ENCODE results near the gene MBTD1. TPM values are rescaled to one million over a fixed set of nuclear protein-coding genes. Genes with fewer than 3 reads are reported as not detected.

MBTD1 gene
- total RNA-seq, 1 donor from 2014 or later, result 20.1 TPM

DNA sequence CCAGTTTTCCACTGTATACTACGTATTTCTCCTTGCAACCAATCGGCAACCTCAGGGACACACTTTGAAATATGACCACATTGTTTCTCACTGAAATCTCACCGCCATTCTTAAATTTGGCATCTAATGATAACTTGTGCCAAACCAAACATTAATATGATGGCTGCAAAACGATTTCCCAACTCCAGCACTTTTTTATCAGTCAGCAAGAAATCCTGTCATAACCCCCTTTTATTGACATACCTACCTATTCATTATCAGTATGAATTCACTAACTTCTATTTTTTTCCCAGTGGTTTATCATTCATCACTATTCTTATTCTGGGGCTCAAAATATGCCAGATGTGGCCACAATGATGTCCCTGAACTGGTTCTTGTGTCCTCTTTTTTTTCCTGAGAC is 15.8 kb downstream of the MBTD1 start:
- intact Hi-C loops (cut with DNase I), result no loop called here

DNA sequence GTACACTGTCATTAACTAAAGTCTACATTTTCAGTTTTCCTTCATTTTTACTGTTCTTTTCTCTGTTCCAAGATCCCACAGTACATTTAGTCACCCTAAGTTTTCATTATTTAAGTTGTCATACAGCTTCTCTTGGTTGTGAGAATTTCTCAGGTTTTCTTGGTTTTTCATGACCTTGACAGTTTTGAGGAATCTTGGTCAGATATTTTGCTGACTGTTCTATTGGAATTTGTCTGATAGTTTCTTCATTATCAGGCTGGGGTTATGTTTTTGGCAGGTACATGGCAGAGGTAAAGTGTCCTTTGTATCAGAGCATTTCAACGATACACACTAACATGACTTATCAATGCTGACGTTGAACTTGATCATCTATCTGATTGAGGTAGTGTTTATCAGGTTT is 19.6 kb downstream of the MBTD1 start:
- no peak for DNase-seq (ENCODE audit: extremely low spot score in 2 of 2)
- intact Hi-C loops (cut with DNase I), result no loop called here
- no peaks in the 10 kb centered on the region for H3K4me1 ChIP-seq
- TF ChIP-seq, protein P1, sequence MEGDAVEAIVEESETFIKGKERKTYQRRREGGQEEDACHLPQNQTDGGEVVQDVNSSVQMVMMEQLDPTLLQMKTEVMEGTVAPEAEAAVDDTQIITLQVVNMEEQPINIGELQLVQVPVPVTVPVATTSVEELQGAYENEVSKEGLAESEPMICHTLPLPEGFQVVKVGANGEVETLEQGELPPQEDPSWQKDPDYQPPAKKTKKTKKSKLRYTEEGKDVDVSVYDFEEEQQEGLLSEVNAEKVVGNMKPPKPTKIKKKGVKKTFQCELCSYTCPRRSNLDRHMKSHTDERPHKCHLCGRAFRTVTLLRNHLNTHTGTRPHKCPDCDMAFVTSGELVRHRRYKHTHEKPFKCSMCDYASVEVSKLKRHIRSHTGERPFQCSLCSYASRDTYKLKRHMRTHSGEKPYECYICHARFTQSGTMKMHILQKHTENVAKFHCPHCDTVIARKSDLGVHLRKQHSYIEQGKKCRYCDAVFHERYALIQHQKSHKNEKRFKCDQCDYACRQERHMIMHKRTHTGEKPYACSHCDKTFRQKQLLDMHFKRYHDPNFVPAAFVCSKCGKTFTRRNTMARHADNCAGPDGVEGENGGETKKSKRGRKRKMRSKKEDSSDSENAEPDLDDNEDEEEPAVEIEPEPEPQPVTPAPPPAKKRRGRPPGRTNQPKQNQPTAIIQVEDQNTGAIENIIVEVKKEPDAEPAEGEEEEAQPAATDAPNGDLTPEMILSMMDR (IDR thresholded peaks at IDR 0.05), result no peak
- TF ChIP-seq POLR2AphosphoS5 (IDR thresholded peaks at IDR 0.05; ENCODE audit: insufficient read depth in 1 of 2, low read depth in 1 of 2) (no peak), POLR2A (IDR thresholded peaks at IDR 0.05) (no peak)
- H3K27me3 ChIP-seq, result no peaks in the 10 kb centered on the region
- H3K4me3 ChIP-seq, result no peak overlapping the region
- no peaks in the 10 kb centered on the region for H3K36me3 ChIP-seq
- H3K9me3 ChIP-seq, result no peaks in the 10 kb centered on the region
- no peak overlapping the region for H3K27ac ChIP-seq

More for the DNA sequence above, 15.8 kb downstream of the MBTD1 start:
- Histone ChIP-seq H3K27me3 (no peaks in the 10 kb centered on the region), H3K36me3 (no peaks in the 10 kb centered on the region), H3K27ac (no peak overlapping the region), H3K9me3 (no peaks in the 10 kb centered on the region), H3K4me3 (no peak overlapping the region), H3K4me1 (no peaks in the 10 kb centered on the region)
- no peak for TF ChIP-seq POLR2A (IDR thresholded peaks at IDR 0.05)
- TF ChIP-seq POLR2AphosphoS5 (IDR thresholded peaks at IDR 0.05; ENCODE audit: insufficient read depth in 1 of 2, low read depth in 1 of 2), result no peak
- DNase-seq (ENCODE audit: extremely low spot score in 2 of 2), result no peak

DNA sequence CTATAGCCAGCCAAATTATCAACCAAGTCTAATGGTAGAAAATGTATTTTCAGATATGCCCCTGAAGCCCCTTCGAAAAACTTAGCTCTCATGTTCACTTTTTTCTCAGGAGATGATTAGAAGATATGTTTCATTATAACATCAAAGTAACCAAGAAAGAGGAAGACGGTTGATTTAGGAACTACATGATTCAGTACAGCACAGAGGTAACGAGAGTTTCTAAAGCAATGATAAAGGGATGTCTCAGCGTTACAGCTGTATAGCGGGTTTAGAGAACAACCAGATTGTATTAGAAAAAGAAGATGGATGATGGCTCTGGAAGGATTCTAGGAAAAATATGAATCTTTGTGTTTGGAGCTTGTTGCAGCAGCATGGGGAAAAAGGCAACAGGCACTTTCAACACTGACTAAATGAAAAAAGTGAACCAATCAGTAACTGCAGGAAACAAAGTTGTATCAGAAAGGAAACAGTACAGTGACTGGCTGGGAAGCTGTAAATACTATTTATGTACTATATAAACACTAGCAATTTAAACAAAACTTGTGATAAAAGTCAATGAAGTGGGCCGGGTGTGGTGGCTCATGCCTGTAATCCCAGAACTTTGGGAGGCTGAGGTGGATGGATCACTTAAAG is 21.5 kb downstream of the MBTD1 start:
- TF ChIP-seq, protein P1 (IDR thresholded peaks at IDR 0.05), result no peak
- Histone ChIP-seq H3K4me3 (no peak overlapping the region), H3K27me3 (no peaks in the 10 kb centered on the region), H3K4me1 (no peaks in the 10 kb centered on the region), H3K9me3 (no peaks in the 10 kb centered on the region), H3K36me3 (no peaks in the 10 kb centered on the region), H3K27ac (no peak overlapping the region)
- intact Hi-C loops (cut with DNase I), result no loop called here
- DNase-seq (ENCODE audit: extremely low spot score in 2 of 2), result no peak

DNA sequence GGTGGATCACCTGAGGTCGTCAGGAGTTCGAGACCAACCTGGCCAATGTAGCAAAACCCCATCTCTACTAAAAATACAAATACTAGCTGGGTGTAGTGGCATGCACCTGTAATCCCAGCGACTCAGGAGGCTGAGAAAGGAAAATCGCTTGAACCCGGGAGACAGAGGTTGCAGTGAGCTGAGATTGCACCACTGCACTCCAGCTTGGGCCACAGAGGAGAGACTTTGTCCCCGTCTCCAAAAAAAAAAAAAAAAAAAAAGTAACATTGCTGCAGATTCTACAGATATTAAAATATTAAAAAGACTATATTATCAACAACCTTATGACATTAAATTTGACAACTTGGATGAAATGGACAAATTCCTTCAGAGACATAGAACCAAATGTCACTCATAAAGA is 25.7 kb downstream of the MBTD1 start:
- Histone ChIP-seq H3K27ac (no peak overlapping the region), H3K9me3 (no peaks in the 10 kb centered on the region), H3K4me3 (no peak overlapping the region), H3K4me1 (no peaks in the 10 kb centered on the region), H3K36me3 (no peaks in the 10 kb centered on the region), H3K27me3 (no peaks in the 10 kb centered on the region)
- TF ChIP-seq, protein P1 (IDR thresholded peaks at IDR 0.05), result no peak
- no peak for TF ChIP-seq POLR2A (IDR thresholded peaks at IDR 0.05)
- TF ChIP-seq POLR2AphosphoS5 (IDR thresholded peaks at IDR 0.05; ENCODE audit: insufficient read depth in 1 of 2, low read depth in 1 of 2), result no peak
- no peak for DNase-seq (ENCODE audit: extremely low spot score in 2 of 2)
- intact Hi-C loops (cut with DNase I), result no loop called here

DNA sequence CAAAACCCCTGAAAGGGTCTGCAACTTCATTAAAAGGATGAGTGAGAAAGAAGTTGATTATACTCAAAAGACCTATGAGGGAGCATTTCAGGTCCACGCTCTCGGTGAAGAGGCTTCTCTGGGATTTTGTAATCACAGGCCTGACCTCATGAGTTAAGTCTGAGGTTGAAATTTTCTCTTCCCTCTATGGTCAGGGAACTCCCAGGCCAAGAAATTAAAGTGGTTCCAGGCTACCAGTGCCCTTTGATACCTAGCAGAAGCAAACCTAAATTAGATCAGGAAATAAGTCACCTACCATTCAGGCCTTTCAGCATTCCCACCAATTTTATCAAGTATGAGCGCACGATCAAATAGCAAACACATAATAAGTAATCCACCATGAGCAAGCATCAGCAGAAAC is 27.9 kb downstream of the MBTD1 start:
- Histone ChIP-seq H3K27ac (no peak overlapping the region), H3K27me3 (no peaks in the 10 kb centered on the region), H3K36me3 (no peaks in the 10 kb centered on the region), H3K4me3 (no peak overlapping the region), H3K9me3 (no peaks in the 10 kb centered on the region), H3K4me1 (peaks cover 5% of the 10 kb centered on the region)
- DNase-seq (ENCODE audit: extremely low spot score in 2 of 2), result no peak
- intact Hi-C loops (cut with DNase I), result no loop called here
- TF ChIP-seq POLR2A (IDR thresholded peaks at IDR 0.05), result no peak

DNA sequence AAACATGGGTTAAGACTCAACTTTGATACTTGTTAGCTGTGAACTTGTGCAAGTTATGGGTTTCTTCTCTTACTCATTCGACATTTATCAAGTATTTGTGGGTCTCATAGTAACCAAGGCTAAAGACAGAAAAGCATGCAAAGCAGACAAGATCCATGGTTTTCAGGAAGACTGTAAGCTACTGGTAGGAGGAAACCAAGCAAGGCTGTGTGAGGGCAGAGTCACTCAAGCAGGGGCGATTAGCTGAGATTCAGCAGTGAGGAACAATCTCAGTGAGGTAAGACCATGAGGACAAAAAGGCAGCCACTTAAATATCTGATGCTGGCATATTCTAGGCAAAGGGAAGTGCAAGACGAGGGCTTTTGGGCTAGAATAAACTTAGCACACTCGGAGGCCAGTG is 29.5 kb downstream of the MBTD1 start:
- intact Hi-C loops (cut with DNase I), result no loop called here
- H3K9me3 ChIP-seq, result no peaks in the 10 kb centered on the region
- TF ChIP-seq, protein P1 (IDR thresholded peaks at IDR 0.05), result no peak
- TF ChIP-seq POLR2AphosphoS5 (IDR thresholded peaks at IDR 0.05; ENCODE audit: insufficient read depth in 1 of 2, low read depth in 1 of 2), result no peak
- no peaks in the 10 kb centered on the region for H3K27me3 ChIP-seq
- H3K4me1 ChIP-seq, result peaks cover 12% of the 10 kb centered on the region
- no peaks in the 10 kb centered on the region for H3K36me3 ChIP-seq
- H3K27ac ChIP-seq, result no peak overlapping the region
- no peak for DNase-seq (ENCODE audit: extremely low spot score in 2 of 2)
- H3K4me3 ChIP-seq, result no peak overlapping the region
